ENCODE measurements around the gene SPESP1. TPM values are rescaled to one million over a fixed set of nuclear protein-coding genes. Genes with fewer than 3 reads are reported as not detected.
"Not testable (repeated sequence)": the region's sequence is repeated elsewhere in the genome, so short reads cannot be mapped to it uniquely, and the experiment has no call there.

The SPESP1 gene
- total RNA-seq, 2 experiments from 2014 or later: 0.66 to 0.70 TPM

- Mint-ChIP-seq H3K36me3 (no peaks in the 10 kb centered on the region), H3K4me3 (no peak overlapping the region), H3K4me1 (peaks cover 2% of the 10 kb centered on the region), H3K9me3 (ENCODE audit: low read depth) (no peaks in the 10 kb centered on the region), H3K27ac (no peak overlapping the region), H3K27me3 (peaks cover 46% of the 10 kb centered on the region)
- peak; percentile 71 for DNase-seq
- ATAC-seq: no peak
- CTCF ChIA-PET: interaction anchor here (0.6 to 1.9 kb wide), 10 partner anchors 8 to 378 kb away, joined by 3 to 13 read pairs (median 4); no protein-coding TSS in a partner anchor
Measured at GRCh38 chr15:68924866-68925560, 5.3 kb upstream of the SPESP1 start.

- H3K27me3 Mint-ChIP-seq: peaks cover 15% of the 10 kb centered on the region
- H3K9me3 Mint-ChIP-seq (ENCODE audit: low read depth): no peaks in the 10 kb centered on the region
- CTCF ChIA-PET: interaction anchor here (1.2 kb wide), 1 partner anchor 8 kb away, joined by 3 read pairs; no protein-coding TSS in a partner anchor
- H3K36me3 Mint-ChIP-seq: no peaks in the 10 kb centered on the region
- ATAC-seq: no peak
- DNase-seq: no peak
- no peak overlapping the region for H3K27ac Mint-ChIP-seq
- no peaks in the 10 kb centered on the region for H3K4me1 Mint-ChIP-seq
- H3K4me3 Mint-ChIP-seq: no peak overlapping the region
Measured at GRCh38 chr15:68933001-68933400, 2.7 kb downstream of the SPESP1 start.

- no peak overlapping the region for H3K4me3 Mint-ChIP-seq
- no peaks in the 10 kb centered on the region for H3K36me3 Mint-ChIP-seq
- H3K4me1 Mint-ChIP-seq: no peaks in the 10 kb centered on the region
- ATAC-seq (no peak), DNase-seq (no peak)
- peaks cover 23% of the 10 kb centered on the region for H3K27me3 Mint-ChIP-seq
- H3K27ac Mint-ChIP-seq: no peak overlapping the region
- no peaks in the 10 kb centered on the region for H3K9me3 Mint-ChIP-seq (ENCODE audit: low read depth)
- CTCF ChIA-PET: no interaction called here
Measured at GRCh38 chr15:68934341-68934740, 4.0 kb downstream of the SPESP1 start.

GRCh38 chr15:68935400-68935937, 5.1 kb downstream of the SPESP1 start:
- Mint-ChIP-seq H3K9me3 (ENCODE audit: low read depth) (no peaks in the 10 kb centered on the region), H3K27ac (no peak overlapping the region), H3K4me3 (no peak overlapping the region), H3K4me1 (no peaks in the 10 kb centered on the region), H3K36me3 (no peaks in the 10 kb centered on the region), H3K27me3 (peaks cover 25% of the 10 kb centered on the region)
- DNase-seq (no peak), ATAC-seq (no peak)
- CTCF ChIA-PET: interaction anchor here (0.6 kb wide), 1 partner anchor 15 kb away, joined by 4 read pairs; no protein-coding TSS in a partner anchor

GRCh38 chr15:68939501-68939900, 9.2 kb downstream of the SPESP1 start:
- no peaks in the 10 kb centered on the region for H3K36me3 Mint-ChIP-seq
- DNase-seq: no peak
- ATAC-seq: no peak
- CTCF ChIA-PET: interaction anchor here (1.2 kb wide), 1 partner anchor 389 kb away, joined by 3 read pairs; no protein-coding TSS in a partner anchor
- H3K4me3 Mint-ChIP-seq: no peak overlapping the region
- no peaks in the 10 kb centered on the region for H3K4me1 Mint-ChIP-seq
- peaks cover 40% of the 10 kb centered on the region for H3K27me3 Mint-ChIP-seq
- no peak overlapping the region for H3K27ac Mint-ChIP-seq
- H3K9me3 Mint-ChIP-seq (ENCODE audit: low read depth): no peaks in the 10 kb centered on the region

GRCh38 chr15:68951813-68952212, 21.5 kb downstream of the SPESP1 start:
- no peak for ATAC-seq
- no peak for DNase-seq
- CTCF ChIA-PET: no interaction called here
- H3K27ac Mint-ChIP-seq: no peak overlapping the region
- H3K36me3 Mint-ChIP-seq: no peaks in the 10 kb centered on the region
- no peaks in the 10 kb centered on the region for H3K9me3 Mint-ChIP-seq (ENCODE audit: low read depth)
- no peaks in the 10 kb centered on the region for H3K4me1 Mint-ChIP-seq
- no peak overlapping the region for H3K4me3 Mint-ChIP-seq
- H3K27me3 Mint-ChIP-seq: peaks cover 37% of the 10 kb centered on the region

GRCh38 chr15:68957696-68958095, 27.4 kb downstream of the SPESP1 start:
- no peaks in the 10 kb centered on the region for H3K36me3 Mint-ChIP-seq
- DNase-seq: no peak
- peaks cover 44% of the 10 kb centered on the region for H3K27me3 Mint-ChIP-seq
- H3K27ac Mint-ChIP-seq: no peak overlapping the region
- no peaks in the 10 kb centered on the region for H3K9me3 Mint-ChIP-seq (ENCODE audit: low read depth)
- no peaks in the 10 kb centered on the region for H3K4me1 Mint-ChIP-seq
- CTCF ChIA-PET: no interaction called here
- ATAC-seq: no peak
- H3K4me3 Mint-ChIP-seq: no peak overlapping the region

- no peaks in the 10 kb centered on the region for H3K36me3 Mint-ChIP-seq
- no peaks in the 10 kb centered on the region for H3K9me3 Mint-ChIP-seq (ENCODE audit: low read depth)
- no peak overlapping the region for H3K4me3 Mint-ChIP-seq
- peaks cover 43% of the 10 kb centered on the region for H3K27me3 Mint-ChIP-seq
- no peak overlapping the region for H3K27ac Mint-ChIP-seq
- H3K4me1 Mint-ChIP-seq: no peaks in the 10 kb centered on the region
- DNase-seq (no peak), ATAC-seq (no peak)
- CTCF ChIA-PET: no interaction called here
Measured at GRCh38 chr15:68958597-68958996, 28.3 kb downstream of the SPESP1 start.

- no peak overlapping the region for H3K27ac Mint-ChIP-seq
- DNase-seq: no peak
- ATAC-seq: no peak
- no peaks in the 10 kb centered on the region for H3K4me1 Mint-ChIP-seq
- CTCF ChIA-PET: no interaction called here
- peaks cover 6% of the 10 kb centered on the region for H3K9me3 Mint-ChIP-seq (ENCODE audit: low read depth)
- peaks cover 40% of the 10 kb centered on the region for H3K27me3 Mint-ChIP-seq
- H3K4me3 Mint-ChIP-seq: no peak overlapping the region
- no peaks in the 10 kb centered on the region for H3K36me3 Mint-ChIP-seq
Measured at GRCh38 chr15:68962465-68962864, 32.1 kb downstream of the SPESP1 start.

- H3K9me3 Mint-ChIP-seq (ENCODE audit: low read depth); DNase-seq; H3K4me3 Mint-ChIP-seq; H3K36me3 Mint-ChIP-seq; CTCF ChIA-PET; H3K4me1 Mint-ChIP-seq; ATAC-seq; H3K27ac Mint-ChIP-seq: not testable (repeated sequence)
- H3K27me3 Mint-ChIP-seq: peaks cover 44% of the 10 kb centered on the region
Measured at GRCh38 chr15:68963719-68964118, 33.4 kb downstream of the SPESP1 start.

GRCh38 chr15:68966996-68967395, 36.7 kb downstream of the SPESP1 start:
- DNase-seq (no peak), ATAC-seq (no peak)
- Mint-ChIP-seq H3K27me3 (peaks cover 44% of the 10 kb centered on the region), H3K9me3 (ENCODE audit: low read depth) (peaks cover 13% of the 10 kb centered on the region), H3K4me3 (no peak overlapping the region), H3K27ac (no peak overlapping the region), H3K36me3 (no peaks in the 10 kb centered on the region), H3K4me1 (no peaks in the 10 kb centered on the region)
- CTCF ChIA-PET: no interaction called here

- no peak for ATAC-seq
- CTCF ChIA-PET: no interaction called here
Measured at GRCh38 chr15:68967948-68968347, 37.6 kb downstream of the SPESP1 start.

GRCh38 chr15:68969298-68969697, 39.0 kb downstream of the SPESP1 start:
- CTCF ChIA-PET: no interaction called here
- Mint-ChIP-seq H3K27ac (no peak overlapping the region), H3K4me1 (no peaks in the 10 kb centered on the region), H3K27me3 (peaks cover 35% of the 10 kb centered on the region), H3K4me3 (no peak overlapping the region), H3K36me3 (no peaks in the 10 kb centered on the region), H3K9me3 (ENCODE audit: low read depth) (peaks cover 13% of the 10 kb centered on the region)
- ATAC-seq (no peak), DNase-seq (no peak)

More at GRCh38 chr15:68967948-68968347, 37.6 kb downstream of the SPESP1 start:
- Mint-ChIP-seq H3K4me1 (no peaks in the 10 kb centered on the region), H3K9me3 (ENCODE audit: low read depth) (peaks cover 13% of the 10 kb centered on the region), H3K36me3 (no peaks in the 10 kb centered on the region), H3K27ac (no peak overlapping the region), H3K27me3 (peaks cover 36% of the 10 kb centered on the region), H3K4me3 (no peak overlapping the region)
- DNase-seq: no peak

Data from activated CD8-positive, alpha-beta memory T cell treated with anti-CD3 and anti-CD28 coated beads, Interleukin-2, amount 10 ng/mL, durations not matched to agents 7 days and 5 days (primary cell).